K562 (cell line): Measurements from ENCODE around the gene BTAF1. TPM values are rescaled to one million over a fixed set of nuclear protein-coding genes. Genes with fewer than 3 reads are reported as not detected.
A peak's percentile ranks its signal among the peaks of the same experiment; 100 is the strongest.

Experiments used
- E2F1 ChIP-seq: sonication (generic); formaldehyde crosslinking; IDR thresholded peaks from 2 replicates; pipeline ENCODE4 v1.8.1; 2023; ENCODE audit warnings: mild to moderate bottlenecking, missing genetic modification reagents, moderate library complexity
- E4F1 ChIP-seq: fragments of 250-450 bp; sonication (Bioruptor Pico); IDR thresholded peaks from 2 replicates; pipeline ENCODE4 v1.5.0; 2021; ENCODE audit warnings: mild to moderate bottlenecking, borderline replicate concordance
- FOXJ3 ChIP-seq: sonication (generic); formaldehyde crosslinking; IDR thresholded peaks from 2 replicates; pipeline ENCODE4 v1.4.0; 2020; ENCODE audit warnings: mild to moderate bottlenecking, missing genetic modification reagents
- HNRNPLL ChIP-seq: fragments of 200-400 bp; formaldehyde crosslinking; IDR thresholded peaks from 2 replicates; pipeline ENCODE4 v1.6.1; 2017; ENCODE audit warnings: low read length, low read depth, mild to moderate bottlenecking; ENCODE audit not compliant: poor library complexity, severe bottlenecking
- IRF2 ChIP-seq: sonication (generic); formaldehyde crosslinking; IDR thresholded peaks from 2 replicates; pipeline ENCODE4 v1.8.1; 2022; ENCODE audit warnings: mild to moderate bottlenecking, missing genetic modification reagents
- MGA ChIP-seq: fragments of 450-650 bp; IDR thresholded peaks from 2 replicates; pipeline ENCODE4 v1.6.1; 2016; ENCODE audit warnings: mild to moderate bottlenecking, moderate library complexity
- ZFP1 ChIP-seq: fragments of 450-650 bp; formaldehyde crosslinking; IDR thresholded peaks from 2 replicates; pipeline ENCODE4 v1.4.0; 2020; ENCODE audit warnings: mild to moderate bottlenecking, mixed read lengths
- ZNF589 ChIP-seq: fragments of 200-800 bp; sonication (Bioruptor generic); IDR thresholded peaks from 2 replicates; pipeline ENCODE4 v1.6.1; 2016; ENCODE audit warnings: low read depth, missing genetic modification characterization, missing compliant biosample characterization
- polyA plus RNA-seq, 8 experiments: library from polyadenylated mRNA; depleted of rRNA in 4 of 8; stranded (reverse) in 5 of 8; unstranded in 3 of 8; fragments of >200 nt; fragmentation: Nextera tagmentation in 2 of 8; fragmentation: Illumina TruSeq in 1 of 8; extraction: Ambion mirVana in 2 of 8; extraction: Trizol in 1 of 8; gene quantifications; 2 replicates each; pipeline versions ENCODE4 v1.2.1 to v1.2.3, GENCODE V29; 2011 to 2014; ENCODE audit warnings: inconsistent platforms in 1 of 8, missing spikeins in 1 of 8
- total RNA-seq, 7 experiments: library from RNA; depleted of rRNA in 6 of 7; stranded (reverse); fragments of >200 nt in 6 of 7; fragmentation: Illumina TruSeq in 2 of 7; extraction: Trizol in 2 of 7; gene quantifications; 2 replicates each; pipeline versions ENCODE4 v1.2.1 to v1.2.3, GENCODE V29; 2011 to 2021; ENCODE audit warnings: low replicate concordance in 1 of 7
- TF ChIP-seq, protein P1 (sequence below): fragments of 450-650 bp; formaldehyde crosslinking; IDR thresholded peaks from 2 replicates; pipeline ENCODE4 v1.4.0; 2020; ENCODE audit warnings: mild to moderate bottlenecking, moderate library complexity

Gene BTAF1
- total and polyA plus RNA-seq, 9 of the 15 experiments (the other 6 are each of a cell fraction or from before 2014, with no cell fraction given), result 6.6 to 70.7 (median 30.5) TPM

DNA sequence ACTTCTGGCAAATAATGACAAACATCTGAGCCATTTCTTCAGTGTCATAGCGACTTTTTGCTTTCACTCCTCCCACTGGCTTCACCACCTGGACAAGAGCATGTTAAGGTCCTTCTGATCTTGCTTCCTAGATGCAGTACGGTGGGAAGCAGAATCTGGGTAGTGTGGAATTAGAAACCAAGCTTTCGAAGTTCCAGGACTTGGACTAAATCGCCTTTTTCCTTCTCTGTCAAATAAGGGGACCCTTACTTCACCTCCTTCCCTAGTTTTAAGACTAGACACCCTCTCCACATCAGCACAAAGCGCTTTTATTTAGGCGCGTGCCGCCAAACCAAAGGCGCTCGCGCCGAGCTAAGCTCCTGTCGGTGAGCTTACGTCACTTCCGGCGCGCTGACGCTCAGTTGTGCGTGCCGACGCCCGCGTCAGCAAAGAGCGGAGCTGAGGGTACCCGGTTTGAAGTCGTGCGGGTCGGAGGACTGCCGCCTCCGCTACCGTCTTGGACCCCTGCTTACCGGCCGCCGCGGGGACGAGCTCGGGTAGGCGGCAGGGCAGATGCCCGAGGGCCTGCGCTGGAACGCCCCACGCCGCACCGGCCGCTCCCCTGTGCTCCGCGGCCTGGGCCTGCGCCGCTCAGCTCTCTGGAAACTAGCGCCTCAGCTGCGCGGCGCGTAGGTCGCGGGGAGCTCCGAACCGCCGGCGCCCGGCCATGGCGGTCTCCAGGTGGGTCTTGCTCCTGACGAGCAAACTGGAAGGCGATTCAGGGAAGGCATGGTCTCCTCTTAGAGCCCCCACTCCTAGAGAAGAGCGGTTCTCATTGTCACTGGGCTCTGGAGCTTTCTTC, at the start of gene BTAF1 (continued):
- peak; percentile 93 for TF ChIP-seq MGA
- TF ChIP-seq IRF2, result no peak
- no peak for TF ChIP-seq ZFP1 (CRISPR knock-in tag)
- TF ChIP-seq HNRNPLL, result peak; percentile 82
- no peak for TF ChIP-seq E4F1
- TF ChIP-seq, protein P1, sequence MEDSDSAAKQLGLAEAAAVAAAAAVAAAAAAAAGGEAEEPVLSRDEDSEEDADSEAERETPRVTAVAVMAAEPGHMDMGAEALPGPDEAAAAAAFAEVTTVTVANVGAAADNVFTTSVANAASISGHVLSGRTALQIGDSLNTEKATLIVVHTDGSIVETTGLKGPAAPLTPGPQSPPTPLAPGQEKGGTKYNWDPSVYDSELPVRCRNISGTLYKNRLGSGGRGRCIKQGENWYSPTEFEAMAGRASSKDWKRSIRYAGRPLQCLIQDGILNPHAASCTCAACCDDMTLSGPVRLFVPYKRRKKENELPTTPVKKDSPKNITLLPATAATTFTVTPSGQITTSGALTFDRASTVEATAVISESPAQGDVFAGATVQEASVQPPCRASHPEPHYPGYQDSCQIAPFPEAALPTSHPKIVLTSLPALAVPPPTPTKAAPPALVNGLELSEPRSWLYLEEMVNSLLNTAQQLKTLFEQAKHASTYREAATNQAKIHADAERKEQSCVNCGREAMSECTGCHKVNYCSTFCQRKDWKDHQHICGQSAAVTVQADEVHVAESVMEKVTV, result no peak
- TF ChIP-seq ZNF589 (CRISPR knock-in tag), result no peak
- no peak for TF ChIP-seq FOXJ3
- peak; percentile 33; the same call in 1 of the 2 replicates for TF ChIP-seq E2F1
